GM18909 (cell line): ENCODE data around the gene FGR.

Experiments used
- ATAC-seq: cut with Tn5 transposase; IDR thresholded peaks from one replicate; pipeline ENCODE4 v1.9.1; 2021; ENCODE audit warnings: mild to moderate bottlenecking; ENCODE audit not compliant: unreplicated experiment, poor library complexity

The FGR gene

GRCh38 chr1:27603309-27603680, 31.7 kb downstream of the FGR start:
- no peak for ATAC-seq

- no peak for ATAC-seq
These were observed 32.3 kb downstream of the FGR start for GRCh38 chr1:27602462-27603308.

GRCh38 chr1:27601771-27602461, 33.1 kb downstream of the FGR start:
- no peak for ATAC-seq

- ATAC-seq: no peak
These were observed 33.6 kb downstream of the FGR start for GRCh38 chr1:27601321-27601770.

- no peak for ATAC-seq
These were observed 34.3 kb downstream of the FGR start for GRCh38 chr1:27600498-27601175.

- no peak for ATAC-seq
These were observed 35.1 kb downstream of the FGR start for GRCh38 chr1:27599605-27600497.

GRCh38 chr1:27598902-27599528, 36.0 kb downstream of the FGR start:
- no peak for ATAC-seq

GRCh38 chr1:27598295-27598687, 36.7 kb downstream of the FGR start:
- ATAC-seq: no peak

GRCh38 chr1:27597516-27598294, 37.3 kb downstream of the FGR start:
- ATAC-seq: no peak

- no peak for ATAC-seq
These were observed 38.0 kb downstream of the FGR start for GRCh38 chr1:27596986-27597385.

GRCh38 chr1:27596261-27596660, 38.7 kb downstream of the FGR start:
- no peak for ATAC-seq

GRCh38 chr1:27595597-27595996, 39.4 kb downstream of the FGR start:
- ATAC-seq: no peak

- no peak for ATAC-seq
These were observed 40.1 kb downstream of the FGR start for GRCh38 chr1:27594564-27595510.

GRCh38 chr1:27593678-27594563, 41.1 kb downstream of the FGR start:
- ATAC-seq: no peak

GRCh38 chr1:27592931-27593677, 41.9 kb downstream of the FGR start:
- ATAC-seq: no peak

GRCh38 chr1:27592232-27592930, 42.6 kb downstream of the FGR start:
- no peak for ATAC-seq
